Measurements from ENCODE around the gene UBE2J2.

Gene UBE2J2

GRCh38 chr1:1278620-1279019, 5.0 kb upstream of the UBE2J2 start:
- no peak for TF ChIP-seq CTCF (IDR thresholded peaks at IDR 0.05; ENCODE audit: borderline replicate concordance, extremely low read depth, low read length, poor library complexity, severe bottlenecking)
- TF ChIP-seq EZH2 (IDR thresholded peaks at IDR 0.05; ENCODE audit: borderline replicate concordance, low read depth, low read length, severe bottlenecking) = no peak
- Histone ChIP-seq H3K27me3 (ENCODE audit: insufficient read depth, low read length, poor library complexity) (no peaks in the 10 kb centered on the region), H3K4me1 (ENCODE audit: insufficient read depth, low read length) (peaks cover 14% of the 10 kb centered on the region), H3K9me3 (ENCODE audit: insufficient read depth, low read length, severe bottlenecking) (no peaks in the 10 kb centered on the region), H3K79me2 (ENCODE audit: insufficient read depth, low read length) (peaks cover 8% of the 10 kb centered on the region), H3K4me2 (ENCODE audit: insufficient read depth, low read length) (no peak overlapping the region), H2AFZ (ENCODE audit: low read depth, low read length) (no peak overlapping the region), H4K20me1 (ENCODE audit: insufficient read depth, low read length) (no peaks in the 10 kb centered on the region), H3K36me3 (ENCODE audit: insufficient read depth, low read length) (no peaks in the 10 kb centered on the region), H3K9ac (ENCODE audit: low read depth, low read length) (no peak overlapping the region), H3K4me3 (ENCODE audit: low read depth in 1 of 2, low read length in 2 of 2) (no peak overlapping the region), H3K27ac (ENCODE audit: low read length) (no peak overlapping the region)
- no peak for DNase-seq
- no peak for ATAC-seq (ENCODE audit: insufficient read depth, low read depth)

DNA sequence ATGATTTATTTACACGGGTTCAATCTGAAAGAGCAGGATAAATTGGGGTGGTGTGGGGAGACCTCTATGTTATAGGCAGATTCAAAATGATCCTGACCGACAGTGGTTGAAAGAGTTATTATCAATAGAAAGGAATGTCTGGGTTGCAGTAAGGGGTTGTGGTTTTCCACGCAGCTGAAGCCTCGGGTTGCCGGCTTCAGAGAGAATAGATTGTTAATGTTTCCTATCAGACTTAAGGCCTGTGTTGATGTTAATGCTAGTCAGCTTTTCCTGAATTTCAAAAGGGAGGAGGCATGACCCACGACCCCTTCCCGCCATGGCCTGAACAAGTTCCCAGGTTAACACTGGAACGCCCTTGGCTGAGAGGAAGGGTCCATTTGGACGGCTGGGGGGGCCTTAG, 2.2 kb upstream of the UBE2J2 start:
- H3K9me3 ChIP-seq (ENCODE audit: insufficient read depth, low read length, severe bottlenecking) = no peaks in the 10 kb centered on the region
- H3K4me1 ChIP-seq (ENCODE audit: insufficient read depth, low read length) = peaks cover 35% of the 10 kb centered on the region
- no peak for DNase-seq
- H3K79me2 ChIP-seq (ENCODE audit: insufficient read depth, low read length) = peaks cover 36% of the 10 kb centered on the region
- no peak overlapping the region for H3K4me2 ChIP-seq (ENCODE audit: insufficient read depth, low read length)
- no peak for ATAC-seq (ENCODE audit: insufficient read depth, low read depth)
- H4K20me1 ChIP-seq (ENCODE audit: insufficient read depth, low read length) = peaks cover 24% of the 10 kb centered on the region
- no peak overlapping the region for H2AFZ ChIP-seq (ENCODE audit: low read depth, low read length)
- TF ChIP-seq CTCF (IDR thresholded peaks at IDR 0.05; ENCODE audit: borderline replicate concordance, extremely low read depth, low read length, poor library complexity, severe bottlenecking) (no peak), EZH2 (IDR thresholded peaks at IDR 0.05; ENCODE audit: borderline replicate concordance, low read depth, low read length, severe bottlenecking) (no peak)
- H3K36me3 ChIP-seq (ENCODE audit: insufficient read depth, low read length) = peaks cover 18% of the 10 kb centered on the region
- H3K27me3 ChIP-seq (ENCODE audit: insufficient read depth, low read length, poor library complexity) = no peaks in the 10 kb centered on the region
- no peak overlapping the region for H3K27ac ChIP-seq (ENCODE audit: low read length)
- H3K9ac ChIP-seq (ENCODE audit: low read depth, low read length) = no peak overlapping the region
- H3K4me3 ChIP-seq (ENCODE audit: low read depth in 1 of 2, low read length in 2 of 2) = no peak overlapping the region

GRCh38 chr1:1274931-1275431, 1.3 kb upstream of the UBE2J2 start:
- peaks cover 45% of the 10 kb centered on the region for H3K79me2 ChIP-seq (ENCODE audit: insufficient read depth, low read length)
- no peaks in the 10 kb centered on the region for H3K9me3 ChIP-seq (ENCODE audit: insufficient read depth, low read length, severe bottlenecking)
- TF ChIP-seq EZH2 (IDR thresholded peaks at IDR 0.05; ENCODE audit: borderline replicate concordance, low read depth, low read length, severe bottlenecking) (no peak), CTCF (IDR thresholded peaks at IDR 0.05; ENCODE audit: borderline replicate concordance, extremely low read depth, low read length, poor library complexity, severe bottlenecking) (no peak)
- H4K20me1 ChIP-seq (ENCODE audit: insufficient read depth, low read length) = peaks cover 32% of the 10 kb centered on the region
- ATAC-seq (ENCODE audit: insufficient read depth, low read depth) (no peak), DNase-seq (no peak)
- no peak overlapping the region for H3K27ac ChIP-seq (ENCODE audit: low read length)
- H2AFZ ChIP-seq (ENCODE audit: low read depth, low read length) = peak overlapping the region; percentile 93; the same call in 1 of the 2 replicates
- H3K4me2 ChIP-seq (ENCODE audit: insufficient read depth, low read length) = peak overlapping the region; percentile 99
- no peaks in the 10 kb centered on the region for H3K27me3 ChIP-seq (ENCODE audit: insufficient read depth, low read length, poor library complexity)
- H3K4me3 ChIP-seq (ENCODE audit: low read depth in 1 of 2, low read length in 2 of 2) = peak overlapping the region in 1 of 2 experiments; percentile 96; a peak in 2 of 4 replicates
- H3K9ac ChIP-seq (ENCODE audit: low read depth, low read length) = peak overlapping the region; percentile 86
- peaks cover 25% of the 10 kb centered on the region for H3K36me3 ChIP-seq (ENCODE audit: insufficient read depth, low read length)
- H3K4me1 ChIP-seq (ENCODE audit: insufficient read depth, low read length) = peaks cover 43% of the 10 kb centered on the region

Data from DND-41 (cell line).